Type B pancreatic cell (in vitro differentiated cells): ENCODE results near the gene CNTN4. TPM values are rescaled to one million over a fixed set of nuclear protein-coding genes. Genes with fewer than 3 reads are reported as not detected.

ENCODE experiments used
- DNase-seq: peaks from one replicate; pipeline ENCODE4 v3.0.0; 2021; ENCODE audit warnings: mixed read lengths; ENCODE audit not compliant: unreplicated experiment; ENCODE audit errors: extremely low spot score
- H3K27ac Mint-ChIP-seq: 2 replicates; pipeline ENCODE4 v1.8.0; 2021; ENCODE audit warnings: mild to moderate bottlenecking, mixed read lengths
- H3K27me3 Mint-ChIP-seq: 2 replicates; pipeline ENCODE4 v1.8.0; 2021; ENCODE audit warnings: mixed read lengths
- H3K36me3 Mint-ChIP-seq: 2 replicates; pipeline ENCODE4 v1.8.0; 2021; ENCODE audit warnings: mixed read lengths
- H3K4me1 Mint-ChIP-seq: one replicate; pipeline ENCODE4 v1.8.0; 2021; ENCODE audit warnings: mixed read lengths; ENCODE audit not compliant: unreplicated experiment
- H3K4me3 Mint-ChIP-seq: 2 replicates; pipeline ENCODE4 v1.8.0; 2021; ENCODE audit warnings: mild to moderate bottlenecking, mixed read lengths
- H3K9me3 Mint-ChIP-seq: 2 replicates; pipeline ENCODE4 v1.8.0; 2021; ENCODE audit warnings: mixed read lengths
- CTCF ChIP-seq: fragments of 200-600 bp; sonication (generic); conservative IDR thresholded peaks from 2 replicates; pipeline ENCODE4 v1.5.0; 2021; ENCODE audit warnings: antibody characterized with exemption, mild to moderate bottlenecking
- total RNA-seq: library from RNA; stranded (reverse); gene quantifications from 2 replicates; pipeline ENCODE4 v1.2.1, GENCODE V29; 2021; ENCODE audit warnings: low replicate concordance

CNTN4 gene
- total RNA-seq, 1 donor from 2014 or later: 29.7 TPM

- H3K4me1 Mint-ChIP-seq: peaks cover 3% of the 10 kb centered on the region
- H3K9me3 Mint-ChIP-seq: no peaks in the 10 kb centered on the region
- H3K36me3 Mint-ChIP-seq: no peaks in the 10 kb centered on the region
- no peak for TF ChIP-seq CTCF
- no peak overlapping the region for H3K27ac Mint-ChIP-seq
- no peak for DNase-seq
- H3K4me3 Mint-ChIP-seq: no peak overlapping the region
- no peaks in the 10 kb centered on the region for H3K27me3 Mint-ChIP-seq
Observed at GRCh38 chr3:2947536-2947935, 848.9 kb downstream of the CNTN4 start.

- Mint-ChIP-seq H3K4me3 (no peak overlapping the region), H3K9me3 (no peaks in the 10 kb centered on the region), H3K4me1 (peaks cover 3% of the 10 kb centered on the region), H3K27me3 (no peaks in the 10 kb centered on the region), H3K36me3 (no peaks in the 10 kb centered on the region), H3K27ac (no peak overlapping the region)
- DNase-seq: no peak
- no peak for TF ChIP-seq CTCF
Observed at GRCh38 chr3:2948882-2949281, 850.2 kb downstream of the CNTN4 start.

GRCh38 chr3:2950159-2950558 lies 851.5 kb downstream of the CNTN4 start:
- no peaks in the 10 kb centered on the region for H3K27me3 Mint-ChIP-seq
- DNase-seq: no peak
- no peak for TF ChIP-seq CTCF
- H3K27ac Mint-ChIP-seq: no peak overlapping the region
- H3K4me3 Mint-ChIP-seq: no peak overlapping the region
- H3K9me3 Mint-ChIP-seq: no peaks in the 10 kb centered on the region
- peaks cover 3% of the 10 kb centered on the region for H3K4me1 Mint-ChIP-seq
- H3K36me3 Mint-ChIP-seq: no peaks in the 10 kb centered on the region

GRCh38 chr3:2957115-2957514 lies 858.4 kb downstream of the CNTN4 start:
- no peak for DNase-seq
- TF ChIP-seq CTCF: no peak
- no peak overlapping the region for H3K4me3 Mint-ChIP-seq
- no peaks in the 10 kb centered on the region for H3K27me3 Mint-ChIP-seq
- peaks cover 9% of the 10 kb centered on the region for H3K4me1 Mint-ChIP-seq
- no peaks in the 10 kb centered on the region for H3K36me3 Mint-ChIP-seq
- H3K27ac Mint-ChIP-seq: no peak overlapping the region
- H3K9me3 Mint-ChIP-seq: no peaks in the 10 kb centered on the region

GRCh38 chr3:2958551-2958950 lies 859.9 kb downstream of the CNTN4 start:
- Mint-ChIP-seq H3K4me3 (no peak overlapping the region), H3K4me1 (peaks cover 14% of the 10 kb centered on the region), H3K27me3 (no peaks in the 10 kb centered on the region), H3K36me3 (no peaks in the 10 kb centered on the region), H3K27ac (no peak overlapping the region), H3K9me3 (no peaks in the 10 kb centered on the region)
- DNase-seq: no peak
- TF ChIP-seq CTCF: no peak

GRCh38 chr3:2961576-2961975 lies 862.9 kb downstream of the CNTN4 start:
- no peak overlapping the region for H3K27ac Mint-ChIP-seq
- H3K4me3 Mint-ChIP-seq: no peak overlapping the region
- DNase-seq: no peak
- peaks cover 14% of the 10 kb centered on the region for H3K4me1 Mint-ChIP-seq
- H3K36me3 Mint-ChIP-seq: no peaks in the 10 kb centered on the region
- TF ChIP-seq CTCF: no peak
- H3K27me3 Mint-ChIP-seq: no peaks in the 10 kb centered on the region
- H3K9me3 Mint-ChIP-seq: no peaks in the 10 kb centered on the region
